HL-60 (cell line): ENCODE data around the gene SRBD1.

Experiments
- DNase-seq, 2 experiments: peaks; one replicate each; pipeline ENCODE4 v3.0.0-alpha.2; 2010 to 2020; ENCODE audit warnings: low read depth in 1 of 2, low spot score in 1 of 2
- H3K27ac ChIP-seq: fragments of 250-450 bp; sonication (Bioruptor Pico); replicated peaks from 2 replicates; pipeline ENCODE4 v1.5.1; 2020; ENCODE audit warnings: mild to moderate bottlenecking, moderate library complexity
- H3K27me3 ChIP-seq: fragments of 250-450 bp; sonication (Bioruptor Pico); 2 replicates; pipeline ENCODE4 v1.5.1; 2021; ENCODE audit warnings: mild to moderate bottlenecking, moderate library complexity; ENCODE audit not compliant: insufficient read depth, poor library complexity, severe bottlenecking
- H3K4me3 ChIP-seq: replicated peaks from 2 replicates; pipeline ENCODE4 v1.5.1; 2011; ENCODE audit warnings: mild to moderate bottlenecking, control low read depth, low read length; ENCODE audit not compliant: insufficient read depth
- GABPA ChIP-seq: IDR thresholded peaks from 2 replicates; pipeline ENCODE4 v1.6.1; 2012; ENCODE audit warnings: low read depth
- POLR2AphosphoS5 ChIP-seq: IDR thresholded peaks from 2 replicates; pipeline ENCODE4 v1.6.1; 2012; ENCODE audit warnings: low read depth
- REST ChIP-seq: IDR thresholded peaks from 2 replicates; pipeline ENCODE4 v1.6.1; 2012; ENCODE audit warnings: low read depth; ENCODE audit not compliant: insufficient replicate concordance
- SPI1 ChIP-seq: IDR thresholded peaks from 2 replicates; pipeline ENCODE4 v1.6.1; 2012; ENCODE audit warnings: low read depth, mild to moderate bottlenecking, borderline replicate concordance
- TF ChIP-seq, protein P1 (sequence below): IDR thresholded peaks from one replicate; pipeline ENCODE4 v1.5.1; 2011; ENCODE audit warnings: low read length, control low read depth, inconsistent platforms; ENCODE audit not compliant: insufficient read depth

Gene SRBD1

GRCh38 chr2:45533771-45534170 lies 77.3 kb downstream of the SRBD1 start:
- H3K4me3 ChIP-seq, result no peak overlapping the region
- H3K27me3 ChIP-seq, result no peaks in the 10 kb centered on the region
- H3K27ac ChIP-seq, result no peak overlapping the region
- TF ChIP-seq POLR2AphosphoS5 (no peak), GABPA (no peak), SPI1 (no peak), REST (no peak)
- TF ChIP-seq, protein P1, sequence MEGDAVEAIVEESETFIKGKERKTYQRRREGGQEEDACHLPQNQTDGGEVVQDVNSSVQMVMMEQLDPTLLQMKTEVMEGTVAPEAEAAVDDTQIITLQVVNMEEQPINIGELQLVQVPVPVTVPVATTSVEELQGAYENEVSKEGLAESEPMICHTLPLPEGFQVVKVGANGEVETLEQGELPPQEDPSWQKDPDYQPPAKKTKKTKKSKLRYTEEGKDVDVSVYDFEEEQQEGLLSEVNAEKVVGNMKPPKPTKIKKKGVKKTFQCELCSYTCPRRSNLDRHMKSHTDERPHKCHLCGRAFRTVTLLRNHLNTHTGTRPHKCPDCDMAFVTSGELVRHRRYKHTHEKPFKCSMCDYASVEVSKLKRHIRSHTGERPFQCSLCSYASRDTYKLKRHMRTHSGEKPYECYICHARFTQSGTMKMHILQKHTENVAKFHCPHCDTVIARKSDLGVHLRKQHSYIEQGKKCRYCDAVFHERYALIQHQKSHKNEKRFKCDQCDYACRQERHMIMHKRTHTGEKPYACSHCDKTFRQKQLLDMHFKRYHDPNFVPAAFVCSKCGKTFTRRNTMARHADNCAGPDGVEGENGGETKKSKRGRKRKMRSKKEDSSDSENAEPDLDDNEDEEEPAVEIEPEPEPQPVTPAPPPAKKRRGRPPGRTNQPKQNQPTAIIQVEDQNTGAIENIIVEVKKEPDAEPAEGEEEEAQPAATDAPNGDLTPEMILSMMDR, result no peak
- DNase-seq, result no peak

GRCh38 chr2:45532181-45532580 lies 78.9 kb downstream of the SRBD1 start:
- H3K4me3 ChIP-seq, result no peak overlapping the region
- DNase-seq, result no peak
- no peak overlapping the region for H3K27ac ChIP-seq
- no peaks in the 10 kb centered on the region for H3K27me3 ChIP-seq
- no peak for TF ChIP-seq GABPA
- TF ChIP-seq, protein P1, result no peak
- no peak for TF ChIP-seq SPI1
- TF ChIP-seq REST, result no peak
- TF ChIP-seq POLR2AphosphoS5, result no peak

DNA sequence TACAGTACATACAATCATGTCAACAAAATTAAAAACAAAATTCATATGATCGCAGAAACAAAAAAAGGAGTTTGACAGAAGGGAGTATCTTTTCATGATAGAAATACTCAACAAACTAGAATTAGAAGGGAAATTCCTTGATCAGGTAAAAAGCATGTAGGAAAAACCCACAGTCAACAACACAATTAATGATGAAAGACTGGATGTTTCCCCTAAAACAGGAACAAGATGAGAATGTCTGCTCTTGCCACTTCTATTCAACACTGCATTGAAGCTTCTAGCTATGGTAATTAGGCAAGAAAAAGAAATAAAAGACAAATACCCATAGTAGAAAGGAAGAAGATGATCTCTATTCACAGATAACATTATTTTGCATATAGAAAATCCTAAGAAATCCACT lies 87.1 kb downstream of the SRBD1 start:
- DNase-seq, result no peak
- Histone ChIP-seq H3K27ac (no peak overlapping the region), H3K27me3 (no peaks in the 10 kb centered on the region), H3K4me3 (no peak overlapping the region)
- TF ChIP-seq REST, result no peak
- no peak for TF ChIP-seq POLR2AphosphoS5
- TF ChIP-seq GABPA, result no peak
- no peak for TF ChIP-seq SPI1
- TF ChIP-seq, protein P1, result no peak
